ENCODE measurements around the gene LPP. TPM values are rescaled to one million over a fixed set of nuclear protein-coding genes. Genes with fewer than 3 reads are reported as not detected.

The LPP gene
- total and polyA plus RNA-seq, 2 of the 13 experiments (the other 11 are each of a cell fraction or from before 2014, with no cell fraction given): 19.2 to 29.9 TPM

DNA sequence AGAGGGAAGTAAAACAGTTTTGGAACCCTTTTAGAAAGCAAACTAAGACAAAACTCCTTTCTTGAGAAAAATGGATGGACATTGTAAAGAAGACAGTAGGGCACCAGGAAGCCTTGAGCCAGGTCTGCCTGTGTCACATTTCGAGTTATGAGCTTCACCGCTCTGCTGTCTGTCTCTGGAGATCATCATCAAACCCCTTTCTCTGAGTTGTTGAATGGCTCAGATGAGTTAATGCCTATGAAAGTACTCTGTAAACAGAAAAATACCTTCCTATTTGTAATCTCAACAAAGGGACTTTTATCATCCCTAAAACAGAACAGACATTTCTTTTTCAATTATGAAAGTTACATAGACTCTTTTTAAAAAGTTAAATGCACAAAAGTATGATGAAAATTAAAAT is 145.8 kb downstream of the LPP start (continued):
- TF ChIP-seq MIER3 (CRISPR knock-in tag; IDR thresholded peaks at IDR 0.05; ENCODE audit: borderline replicate concordance) (no peak), RARG (CRISPR knock-in tag; IDR thresholded peaks at IDR 0.05; ENCODE audit: low read depth) (no peak), ZNF776 (CRISPR knock-in tag; IDR thresholded peaks at IDR 0.05) (no peak), NFRKB (IDR thresholded peaks at IDR 0.05) (no peak), GFI1 (CRISPR knock-in tag; IDR thresholded peaks at IDR 0.05; ENCODE audit: borderline replicate concordance) (no peak), ZNF44 (CRISPR knock-in tag; IDR thresholded peaks at IDR 0.05) (no peak), ZNF160 (CRISPR knock-in tag; IDR thresholded peaks at IDR 0.05) (no peak), REL (CRISPR knock-in tag; conservative IDR thresholded peaks at IDR 0.05) (no peak), SP140L (CRISPR knock-in tag; IDR thresholded peaks at IDR 0.05; ENCODE audit: borderline replicate concordance) (no peak), ZNF598 (CRISPR knock-in tag; IDR thresholded peaks at IDR 0.05; ENCODE audit: borderline replicate concordance) (no peak)
- TF ChIP-seq, protein P1, sequence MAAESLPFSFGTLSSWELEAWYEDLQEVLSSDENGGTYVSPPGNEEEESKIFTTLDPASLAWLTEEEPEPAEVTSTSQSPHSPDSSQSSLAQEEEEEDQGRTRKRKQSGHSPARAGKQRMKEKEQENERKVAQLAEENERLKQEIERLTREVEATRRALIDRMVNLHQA (CRISPR knock-in tag; IDR thresholded peaks at IDR 0.05): no peak
- TF ChIP-seq, protein P2, sequence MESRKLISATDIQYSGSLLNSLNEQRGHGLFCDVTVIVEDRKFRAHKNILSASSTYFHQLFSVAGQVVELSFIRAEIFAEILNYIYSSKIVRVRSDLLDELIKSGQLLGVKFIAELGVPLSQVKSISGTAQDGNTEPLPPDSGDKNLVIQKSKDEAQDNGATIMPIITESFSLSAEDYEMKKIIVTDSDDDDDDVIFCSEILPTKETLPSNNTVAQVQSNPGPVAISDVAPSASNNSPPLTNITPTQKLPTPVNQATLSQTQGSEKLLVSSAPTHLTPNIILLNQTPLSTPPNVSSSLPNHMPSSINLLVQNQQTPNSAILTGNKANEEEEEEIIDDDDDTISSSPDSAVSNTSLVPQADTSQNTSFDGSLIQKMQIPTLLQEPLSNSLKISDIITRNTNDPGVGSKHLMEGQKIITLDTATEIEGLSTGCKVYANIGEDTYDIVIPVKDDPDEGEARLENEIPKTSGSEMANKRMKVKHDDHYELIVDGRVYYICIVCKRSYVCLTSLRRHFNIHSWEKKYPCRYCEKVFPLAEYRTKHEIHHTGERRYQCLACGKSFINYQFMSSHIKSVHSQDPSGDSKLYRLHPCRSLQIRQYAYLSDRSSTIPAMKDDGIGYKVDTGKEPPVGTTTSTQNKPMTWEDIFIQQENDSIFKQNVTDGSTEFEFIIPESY (CRISPR knock-in tag; IDR thresholded peaks at IDR 0.05): no peak
- TF ChIP-seq, protein P3, sequence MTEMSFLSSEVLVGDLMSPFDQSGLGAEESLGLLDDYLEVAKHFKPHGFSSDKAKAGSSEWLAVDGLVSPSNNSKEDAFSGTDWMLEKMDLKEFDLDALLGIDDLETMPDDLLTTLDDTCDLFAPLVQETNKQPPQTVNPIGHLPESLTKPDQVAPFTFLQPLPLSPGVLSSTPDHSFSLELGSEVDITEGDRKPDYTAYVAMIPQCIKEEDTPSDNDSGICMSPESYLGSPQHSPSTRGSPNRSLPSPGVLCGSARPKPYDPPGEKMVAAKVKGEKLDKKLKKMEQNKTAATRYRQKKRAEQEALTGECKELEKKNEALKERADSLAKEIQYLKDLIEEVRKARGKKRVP (CRISPR knock-in tag; IDR thresholded peaks at IDR 0.05): 0 out of 4 replicates have a peak, but pooled peaks of 1 of the 2 experiments have one; percentile 27
- TF ChIP-seq, protein P4, sequence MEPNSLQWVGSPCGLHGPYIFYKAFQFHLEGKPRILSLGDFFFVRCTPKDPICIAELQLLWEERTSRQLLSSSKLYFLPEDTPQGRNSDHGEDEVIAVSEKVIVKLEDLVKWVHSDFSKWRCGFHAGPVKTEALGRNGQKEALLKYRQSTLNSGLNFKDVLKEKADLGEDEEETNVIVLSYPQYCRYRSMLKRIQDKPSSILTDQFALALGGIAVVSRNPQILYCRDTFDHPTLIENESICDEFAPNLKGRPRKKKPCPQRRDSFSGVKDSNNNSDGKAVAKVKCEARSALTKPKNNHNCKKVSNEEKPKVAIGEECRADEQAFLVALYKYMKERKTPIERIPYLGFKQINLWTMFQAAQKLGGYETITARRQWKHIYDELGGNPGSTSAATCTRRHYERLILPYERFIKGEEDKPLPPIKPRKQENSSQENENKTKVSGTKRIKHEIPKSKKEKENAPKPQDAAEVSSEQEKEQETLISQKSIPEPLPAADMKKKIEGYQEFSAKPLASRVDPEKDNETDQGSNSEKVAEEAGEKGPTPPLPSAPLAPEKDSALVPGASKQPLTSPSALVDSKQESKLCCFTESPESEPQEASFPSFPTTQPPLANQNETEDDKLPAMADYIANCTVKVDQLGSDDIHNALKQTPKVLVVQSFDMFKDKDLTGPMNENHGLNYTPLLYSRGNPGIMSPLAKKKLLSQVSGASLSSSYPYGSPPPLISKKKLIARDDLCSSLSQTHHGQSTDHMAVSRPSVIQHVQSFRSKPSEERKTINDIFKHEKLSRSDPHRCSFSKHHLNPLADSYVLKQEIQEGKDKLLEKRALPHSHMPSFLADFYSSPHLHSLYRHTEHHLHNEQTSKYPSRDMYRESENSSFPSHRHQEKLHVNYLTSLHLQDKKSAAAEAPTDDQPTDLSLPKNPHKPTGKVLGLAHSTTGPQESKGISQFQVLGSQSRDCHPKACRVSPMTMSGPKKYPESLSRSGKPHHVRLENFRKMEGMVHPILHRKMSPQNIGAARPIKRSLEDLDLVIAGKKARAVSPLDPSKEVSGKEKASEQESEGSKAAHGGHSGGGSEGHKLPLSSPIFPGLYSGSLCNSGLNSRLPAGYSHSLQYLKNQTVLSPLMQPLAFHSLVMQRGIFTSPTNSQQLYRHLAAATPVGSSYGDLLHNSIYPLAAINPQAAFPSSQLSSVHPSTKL (CRISPR knock-in tag; IDR thresholded peaks at IDR 0.05): 0 out of 2 replicates have a peak, but pooled peaks have one; percentile 7
- TF ChIP-seq, protein P5, sequence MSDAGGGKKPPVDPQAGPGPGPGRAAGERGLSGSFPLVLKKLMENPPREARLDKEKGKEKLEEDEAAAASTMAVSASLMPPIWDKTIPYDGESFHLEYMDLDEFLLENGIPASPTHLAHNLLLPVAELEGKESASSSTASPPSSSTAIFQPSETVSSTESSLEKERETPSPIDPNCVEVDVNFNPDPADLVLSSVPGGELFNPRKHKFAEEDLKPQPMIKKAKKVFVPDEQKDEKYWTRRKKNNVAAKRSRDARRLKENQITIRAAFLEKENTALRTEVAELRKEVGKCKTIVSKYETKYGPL (CRISPR knock-in tag; IDR thresholded peaks at IDR 0.05): no peak
- TF ChIP-seq, protein P6, sequence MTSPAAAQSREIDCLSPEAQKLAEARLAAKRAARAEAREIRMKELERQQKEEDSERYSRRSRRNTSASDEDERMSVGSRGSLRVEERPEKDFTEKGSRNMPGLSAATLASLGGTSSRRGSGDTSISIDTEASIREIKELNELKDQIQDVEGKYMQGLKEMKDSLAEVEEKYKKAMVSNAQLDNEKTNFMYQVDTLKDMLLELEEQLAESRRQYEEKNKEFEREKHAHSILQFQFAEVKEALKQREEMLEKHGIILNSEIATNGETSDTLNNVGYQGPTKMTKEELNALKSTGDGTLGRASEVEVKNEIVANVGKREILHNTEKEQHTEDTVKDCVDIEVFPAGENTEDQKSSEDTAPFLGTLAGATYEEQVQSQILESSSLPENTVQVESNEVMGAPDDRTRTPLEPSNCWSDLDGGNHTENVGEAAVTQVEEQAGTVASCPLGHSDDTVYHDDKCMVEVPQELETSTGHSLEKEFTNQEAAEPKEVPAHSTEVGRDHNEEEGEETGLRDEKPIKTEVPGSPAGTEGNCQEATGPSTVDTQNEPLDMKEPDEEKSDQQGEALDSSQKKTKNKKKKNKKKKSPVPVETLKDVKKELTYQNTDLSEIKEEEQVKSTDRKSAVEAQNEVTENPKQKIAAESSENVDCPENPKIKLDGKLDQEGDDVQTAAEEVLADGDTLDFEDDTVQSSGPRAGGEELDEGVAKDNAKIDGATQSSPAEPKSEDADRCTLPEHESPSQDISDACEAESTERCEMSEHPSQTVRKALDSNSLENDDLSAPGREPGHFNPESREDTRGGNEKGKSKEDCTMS (CRISPR knock-in tag; conservative IDR thresholded peaks at IDR 0.05): no peak
- TF ChIP-seq, protein P7, sequence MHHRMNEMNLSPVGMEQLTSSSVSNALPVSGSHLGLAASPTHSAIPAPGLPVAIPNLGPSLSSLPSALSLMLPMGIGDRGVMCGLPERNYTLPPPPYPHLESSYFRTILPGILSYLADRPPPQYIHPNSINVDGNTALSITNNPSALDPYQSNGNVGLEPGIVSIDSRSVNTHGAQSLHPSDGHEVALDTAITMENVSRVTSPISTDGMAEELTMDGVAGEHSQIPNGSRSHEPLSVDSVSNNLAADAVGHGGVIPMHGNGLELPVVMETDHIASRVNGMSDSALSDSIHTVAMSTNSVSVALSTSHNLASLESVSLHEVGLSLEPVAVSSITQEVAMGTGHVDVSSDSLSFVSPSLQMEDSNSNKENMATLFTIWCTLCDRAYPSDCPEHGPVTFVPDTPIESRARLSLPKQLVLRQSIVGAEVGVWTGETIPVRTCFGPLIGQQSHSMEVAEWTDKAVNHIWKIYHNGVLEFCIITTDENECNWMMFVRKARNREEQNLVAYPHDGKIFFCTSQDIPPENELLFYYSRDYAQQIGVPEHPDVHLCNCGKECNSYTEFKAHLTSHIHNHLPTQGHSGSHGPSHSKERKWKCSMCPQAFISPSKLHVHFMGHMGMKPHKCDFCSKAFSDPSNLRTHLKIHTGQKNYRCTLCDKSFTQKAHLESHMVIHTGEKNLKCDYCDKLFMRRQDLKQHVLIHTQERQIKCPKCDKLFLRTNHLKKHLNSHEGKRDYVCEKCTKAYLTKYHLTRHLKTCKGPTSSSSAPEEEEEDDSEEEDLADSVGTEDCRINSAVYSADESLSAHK (CRISPR knock-in tag; IDR thresholded peaks at IDR 0.05; ENCODE audit: borderline replicate concordance): no peak
